ENCODE data around the gene TBX20.
"Not testable (repeated sequence)": the region's sequence is repeated elsewhere in the genome, so short reads cannot be mapped to it uniquely, and the experiment has no call there.

- not testable (repeated sequence) for TF ChIP-seq EZH2phosphoT487 (IDR thresholded peaks at IDR 0.05; ENCODE audit: insufficient read depth, low read depth); EZH2 (IDR thresholded peaks at IDR 0.05; ENCODE audit: insufficient read depth, poor library complexity, severe bottlenecking)
Measured at GRCh38 chr7:35184961-35185360, 68.9 kb downstream of the TBX20 start.
